NT2/D1 (cell line): ENCODE data around the gene RRM2.

ENCODE experiments used
- SUZ12 ChIP-seq: IDR thresholded peaks from 2 replicates; pipeline ENCODE4 v1.6.1; 2011; ENCODE audit not compliant: insufficient read length, insufficient read depth; ENCODE audit errors: extremely low read depth
- YY1 ChIP-seq: IDR thresholded peaks from 2 replicates; pipeline ENCODE4 v1.6.1; 2011; ENCODE audit not compliant: insufficient read length, insufficient read depth
- ZNF274 ChIP-seq: IDR thresholded peaks from 2 replicates; pipeline ENCODE4 v1.6.1; 2011; ENCODE audit warnings: mild to moderate bottlenecking, low read depth, low read length

GRCh38 chr2:10162586-10163497 is 40.3 kb downstream of the RRM2 start:
- TF ChIP-seq SUZ12 (no peak), YY1 (no peak), ZNF274 (no peak)
